Stimulated activated CD4-positive, alpha-beta T cell treated with anti-CD3 and anti-CD28 coated beads, Interleukin-15, amount 100 ng/mL, for 1 hour (primary cell): ENCODE data around the gene LSP1.

Experiments
- DNase-seq, 2 donors: peaks; one replicate each; pipeline ENCODE4 v3.0.0-alpha.2; 2020; ENCODE audit warnings: low read depth in 1 of 2, low spot score in 1 of 2

LSP1 gene

DNA sequence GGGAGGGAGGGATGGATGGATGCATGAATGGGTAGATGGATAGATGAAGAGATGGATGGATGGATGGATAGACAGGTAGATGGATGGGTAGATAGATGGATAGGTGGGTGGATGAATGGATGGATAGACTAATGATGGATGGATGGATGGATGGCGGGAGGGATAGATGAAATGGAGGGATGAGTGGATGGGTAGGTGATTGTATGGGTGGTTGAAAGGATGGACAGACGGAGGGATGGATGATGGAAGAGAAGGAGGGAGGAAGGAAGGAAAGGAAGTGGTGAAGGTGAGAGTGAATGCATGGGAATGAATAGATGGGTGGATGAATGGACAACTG, 62.9 kb downstream of the LSP1 start:
- no peak for DNase-seq

DNA sequence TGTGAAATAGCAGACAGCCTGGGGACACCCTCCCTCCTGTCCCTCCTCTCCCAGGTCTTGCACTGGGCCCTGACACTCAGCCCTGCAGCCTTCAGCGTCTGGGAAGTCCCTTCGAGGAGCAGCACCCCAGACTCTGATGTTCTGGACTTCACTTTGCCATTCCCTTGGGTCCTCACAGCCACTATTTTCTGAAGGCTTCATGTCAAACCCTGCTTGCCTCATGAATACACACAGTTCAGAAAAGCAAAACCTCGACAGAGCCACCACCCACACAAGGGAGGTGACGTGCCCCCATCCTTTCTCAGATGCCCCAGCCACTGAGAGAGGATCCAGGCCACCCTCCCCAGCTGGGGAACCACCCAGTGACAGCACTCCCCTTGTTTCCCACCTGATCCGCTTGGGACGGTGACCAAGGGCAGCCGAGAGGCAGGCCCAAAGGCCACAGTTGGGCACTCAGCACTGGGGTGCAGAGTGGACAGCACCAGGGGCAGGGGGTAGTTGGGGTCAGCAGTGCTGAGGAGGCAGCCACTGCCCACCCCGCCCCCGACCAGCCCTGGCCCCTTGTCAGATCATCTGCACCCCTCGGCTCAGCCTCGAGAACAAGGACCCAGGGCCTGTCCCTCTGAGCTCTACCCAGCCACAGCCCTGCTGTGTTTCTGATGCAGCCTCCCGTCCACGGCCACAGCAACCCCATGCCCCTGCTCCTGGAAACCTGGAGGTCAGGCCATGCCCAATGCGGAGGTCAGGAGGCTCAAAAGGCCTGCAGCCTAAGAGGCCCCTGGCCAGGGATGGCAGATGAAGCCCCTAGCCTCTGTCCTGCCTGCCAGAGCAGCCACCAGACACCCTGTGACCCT, 63.5 kb downstream of the LSP1 start:
- DNase-seq, result no peak

- no peak for DNase-seq
These were observed 64.2 kb downstream of the LSP1 start for GRCh38 chr11:1916986-1917522.

DNA sequence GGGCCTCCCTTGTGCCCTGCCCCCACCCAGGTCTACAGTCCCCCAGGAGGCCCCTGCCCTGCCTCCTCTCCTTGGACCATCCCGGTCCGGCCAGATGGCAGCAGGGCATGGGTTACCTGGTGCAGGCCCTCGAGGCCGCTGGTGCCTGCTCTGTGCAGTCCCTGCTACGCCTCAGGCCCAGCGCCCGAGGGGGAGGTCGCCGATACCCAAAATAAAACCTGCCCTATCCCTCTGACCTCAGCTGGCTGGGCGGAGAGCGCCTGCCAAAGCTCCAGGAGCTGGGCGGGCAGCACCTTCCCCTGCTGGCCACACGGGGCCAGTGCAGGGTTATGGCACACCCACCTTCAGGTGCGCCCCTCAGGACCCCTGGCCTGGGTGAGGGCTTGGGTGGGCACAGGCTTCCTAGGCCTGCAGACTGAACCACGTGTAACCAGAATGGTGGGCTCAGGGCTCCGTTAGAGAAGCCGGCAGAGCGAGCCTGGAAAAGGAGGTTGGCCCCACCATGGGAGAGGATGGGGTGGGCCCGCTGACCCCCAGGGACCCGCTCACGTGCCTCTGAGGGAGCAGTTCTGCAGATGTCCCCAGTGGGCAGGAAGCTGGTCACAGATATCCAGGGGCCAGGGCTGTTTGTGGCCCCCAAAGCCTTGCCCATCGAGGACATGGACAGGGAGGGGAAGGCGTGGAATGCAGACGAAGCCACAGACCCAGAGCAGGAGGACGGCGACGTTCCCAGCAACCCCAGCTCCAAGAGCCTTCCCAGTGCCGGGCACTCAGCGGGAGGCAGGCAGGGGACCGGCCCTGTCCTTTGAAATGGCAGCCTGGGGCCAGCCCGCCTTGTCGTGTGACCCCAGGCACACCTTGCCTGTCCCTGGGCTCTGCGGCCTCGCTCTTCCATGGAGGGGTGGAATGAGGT, 64.9 kb downstream of the LSP1 start:
- DNase-seq, result no peak

- DNase-seq, result no peak
These were observed 65.8 kb downstream of the LSP1 start for GRCh38 chr11:1918436-1919315.

- no peak for DNase-seq
These were observed 66.7 kb downstream of the LSP1 start, which contains the start of gene TNNT3 for GRCh38 chr11:1919391-1920127. TNNT3 (plus strand) TSS chr11:1919703; CDS start chr11:1922875, 3,172 bp downstream.

- no peak for DNase-seq
These were observed 67.4 kb downstream of the LSP1 start for GRCh38 chr11:1920128-1920908.

DNA sequence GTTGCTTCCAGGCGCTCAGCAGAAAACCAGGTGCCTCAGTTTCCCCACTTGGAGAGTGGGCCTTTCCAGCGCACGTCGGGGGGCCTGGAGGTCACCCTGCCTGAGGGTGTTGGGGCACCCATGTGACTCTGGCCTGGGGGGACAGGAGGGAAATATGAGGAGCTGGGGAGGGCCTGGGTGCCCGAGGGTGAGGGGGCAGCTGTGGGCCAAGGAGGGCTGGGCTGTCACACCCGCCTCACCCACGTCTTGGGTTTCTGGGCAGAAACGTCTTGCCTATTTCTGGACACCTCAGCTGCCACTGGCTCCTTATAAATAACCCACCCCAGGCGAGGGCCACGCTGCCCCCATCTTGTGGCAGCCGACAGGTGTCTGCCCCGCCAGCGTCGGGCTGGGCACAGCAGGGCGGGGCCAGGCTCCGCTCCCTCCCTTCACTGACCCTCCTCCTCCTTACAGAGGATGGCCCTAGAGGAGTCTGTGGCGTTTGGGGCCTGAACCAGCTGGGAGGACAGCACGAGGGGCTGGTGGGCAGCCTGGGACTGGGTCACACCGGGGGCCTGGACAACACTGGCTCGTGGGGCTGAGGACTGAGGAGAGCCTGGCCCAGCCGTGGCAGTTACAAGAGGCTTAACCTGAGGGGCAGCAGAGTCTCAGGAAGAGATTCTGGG, 68.2 kb downstream of the LSP1 start:
- no peak for DNase-seq

DNA sequence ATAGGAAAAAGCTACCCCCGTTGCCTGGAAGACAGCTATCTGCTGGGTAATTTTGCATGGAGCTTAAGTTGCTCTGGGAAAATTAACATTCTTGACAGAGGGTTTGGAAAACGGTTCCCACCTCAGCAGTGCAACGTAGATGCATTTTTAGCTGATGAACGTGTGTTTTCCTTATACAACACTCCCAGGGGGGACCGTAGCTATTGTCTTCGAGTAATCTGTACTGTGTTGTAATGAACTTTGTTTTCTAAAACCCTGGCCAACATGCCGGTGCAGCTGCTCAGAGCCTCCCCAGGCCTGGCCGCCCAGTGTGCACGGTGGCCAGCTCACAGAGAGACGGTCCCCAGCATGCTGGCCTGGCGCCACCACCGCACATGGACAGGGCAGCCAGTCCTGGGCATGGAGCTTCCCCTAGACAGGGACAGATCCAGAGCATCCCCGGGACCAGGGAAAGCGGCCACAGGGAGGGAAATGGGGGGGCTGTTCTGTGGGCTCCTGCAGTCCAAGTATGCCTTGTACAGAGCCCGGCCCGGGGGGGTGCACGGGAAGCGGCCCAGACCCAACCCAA, 68.8 kb downstream of the LSP1 start:
- DNase-seq, result no peak

GRCh38 chr11:1922481-1923081, 69.7 kb downstream of the LSP1 start:
- no peak for DNase-seq

DNA sequence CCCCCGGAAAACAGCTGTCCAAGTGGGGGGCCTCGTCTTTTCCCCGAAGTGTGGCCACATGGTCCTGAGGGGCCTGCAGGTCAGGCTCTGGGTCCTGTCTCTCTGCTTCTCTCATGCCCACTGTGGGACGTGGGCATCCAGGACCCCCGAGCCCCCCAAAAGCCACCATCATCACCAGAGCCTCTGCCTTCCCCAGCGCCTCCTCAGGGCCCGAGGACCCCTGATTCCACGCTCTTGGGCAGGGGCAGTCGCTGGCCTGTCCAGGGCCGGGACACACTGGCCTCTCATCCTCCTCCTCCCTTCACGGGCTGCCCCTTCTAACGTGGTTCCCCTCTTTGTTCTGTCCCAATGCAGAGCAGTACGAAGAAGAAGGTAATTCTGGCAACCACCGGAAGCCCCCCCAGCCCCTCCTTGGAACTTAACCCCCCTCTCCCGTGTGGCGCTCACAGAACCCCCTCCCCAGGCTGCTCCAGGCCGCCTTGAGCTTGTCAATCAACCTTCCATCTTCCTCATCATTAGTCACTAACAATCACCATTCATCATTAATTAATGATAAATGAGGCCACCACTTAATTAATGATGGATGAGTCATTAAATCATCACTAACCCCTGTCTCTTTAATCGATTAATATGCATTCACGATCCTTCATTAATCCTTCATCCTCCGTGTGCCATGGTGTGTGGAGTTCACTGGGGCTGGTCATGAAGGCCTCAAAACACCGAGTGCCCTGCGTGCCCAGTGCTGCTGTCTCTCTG, 70.5 kb downstream of the LSP1 start:
- DNase-seq, result no peak

DNA sequence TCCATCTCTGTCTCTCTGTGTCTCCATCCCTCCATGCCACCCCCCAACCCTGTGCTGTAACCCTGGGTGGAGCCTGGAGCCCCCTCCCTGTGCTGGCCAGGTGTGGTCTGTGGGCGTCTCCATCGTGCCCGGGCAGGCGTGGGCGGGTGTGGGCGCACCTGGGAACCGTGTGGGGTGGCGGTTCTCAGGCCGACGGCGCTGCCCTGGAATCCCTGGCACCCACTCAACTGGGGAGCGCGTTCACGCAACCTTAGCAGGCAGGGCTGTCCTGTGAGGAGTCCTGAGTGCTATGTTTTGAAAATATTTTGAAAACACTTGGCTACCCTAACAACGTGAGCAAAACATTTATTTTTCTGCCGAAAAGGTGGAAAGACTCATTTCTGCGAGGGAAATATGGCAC, 71.3 kb downstream of the LSP1 start:
- no peak for DNase-seq

- DNase-seq, result no peak
These were observed 71.9 kb downstream of the LSP1 start for GRCh38 chr11:1924646-1925372.

GRCh38 chr11:1925373-1926155, 72.7 kb downstream of the LSP1 start:
- DNase-seq, result no peak

- no peak for DNase-seq
These were observed 73.5 kb downstream of the LSP1 start for GRCh38 chr11:1926156-1927025.
